ENCODE measurements around the gene SCYL1.

GRCh38 chr11:65535102-65535501 is 10.2 kb downstream of the SCYL1 start:
- TF ChIP-seq CTCF (IDR thresholded peaks at IDR 0.05) (no peak), EZH2 (IDR thresholded peaks at IDR 0.05; ENCODE audit: borderline replicate concordance, insufficient read depth, low read depth, low read length, poor library complexity, severe bottlenecking) (no peak)

All from B cell (primary cell).